K562 (cell line): ENCODE data around the gene UBE2M. TPM values are rescaled to one million over a fixed set of nuclear protein-coding genes. Genes with fewer than 3 reads are reported as not detected.

Source experiments
- BRF1 ChIP-seq: IDR thresholded peaks from 3 replicates; pipeline ENCODE4 v1.6.1; 2011; ENCODE audit warnings: borderline replicate concordance, mild to moderate bottlenecking; ENCODE audit not compliant: insufficient read length; ENCODE audit errors: extremely low read depth
- E2F8 ChIP-seq: fragments of 450-650 bp; IDR thresholded peaks from 2 replicates; pipeline ENCODE4 v1.7.1; 2018; ENCODE audit warnings: mild to moderate bottlenecking, low read depth; ENCODE audit not compliant: partially characterized antibody
- ELK3 ChIP-seq: fragments of 450-650 bp; formaldehyde crosslinking; IDR thresholded peaks from 2 replicates; pipeline ENCODE4 v1.4.0; 2020; ENCODE audit warnings: mild to moderate bottlenecking
- HNRNPH1 ChIP-seq: fragments of 200-400 bp; formaldehyde crosslinking; optimal IDR thresholded peaks from 2 replicates; pipeline ENCODE3; 2017; ENCODE audit warnings: low read depth, mild to moderate bottlenecking, low read length, moderate library complexity
- MTA1 ChIP-seq: fragments of 450-650 bp; IDR thresholded peaks from 2 replicates; pipeline ENCODE4 v1.6.1; 2017; ENCODE audit warnings: borderline replicate concordance
- NONO ChIP-seq, 2 experiments: fragments of 200-400 bp in 1 of 2; fragments of 450-650 bp in 1 of 2; formaldehyde crosslinking in 1 of 2; IDR thresholded peaks; 2 replicates each; pipeline ENCODE4 v1.6.1; 2017; ENCODE audit warnings: low read depth in 2 of 2, mild to moderate bottlenecking in 2 of 2, moderate library complexity in 2 of 2, low read length in 1 of 2
- ZBTB34 ChIP-seq: fragments of 250-450 bp; sonication (Bioruptor Pico); IDR thresholded peaks from 2 replicates; pipeline ENCODE4 v1.8.0; 2021; ENCODE audit warnings: mild to moderate bottlenecking, moderate library complexity
- ZFP36 ChIP-seq: fragments of 150-350 bp; IDR thresholded peaks from 2 replicates; pipeline ENCODE4 v1.6.1; 2018; ENCODE audit warnings: low read length, low read depth; ENCODE audit not compliant: partially characterized antibody
- ZNF197 ChIP-seq: fragments of 200-800 bp; sonication (Bioruptor generic); IDR thresholded peaks from 2 replicates; pipeline ENCODE4 v1.6.1; 2016; ENCODE audit warnings: low read depth, missing genetic modification characterization, missing compliant biosample characterization
- ZNF212 ChIP-seq: fragments of 450-650 bp; formaldehyde crosslinking; IDR thresholded peaks from 2 replicates; pipeline ENCODE4 v1.4.0; 2020; ENCODE audit warnings: mild to moderate bottlenecking
- ZNF280B ChIP-seq: fragments of 250-450 bp; sonication (Bioruptor Pico); IDR thresholded peaks from 2 replicates; pipeline ENCODE4 v1.5.1; 2021; ENCODE audit warnings: mild to moderate bottlenecking
- ZNF639 ChIP-seq, 2 experiments: fragments of 200-800 bp in 1 of 2; sonication (Bioruptor generic) in 1 of 2; sonication (generic) in 1 of 2; formaldehyde crosslinking in 1 of 2; IDR thresholded peaks in 1 of 2; conservative IDR thresholded peaks in 1 of 2; 2 replicates each; pipeline versions ENCODE4 v1.5.0 to v1.6.1; 2016 to 2020; ENCODE audit warnings: missing compliant biosample characterization in 1 of 2, missing genetic modification characterization in 1 of 2, missing genetic modification reagents in 1 of 2
- ZNF668 ChIP-seq: fragments of 250-450 bp; sonication (Bioruptor Pico); IDR thresholded peaks from 2 replicates; pipeline ENCODE4 v1.8.0; 2022; ENCODE audit warnings: mild to moderate bottlenecking, inconsistent platforms
- ZNF764 ChIP-seq: fragments of 250-450 bp; sonication (Bioruptor Pico); IDR thresholded peaks from 2 replicates; pipeline ENCODE4 v1.4.0; 2020; ENCODE audit warnings: low read depth, mild to moderate bottlenecking, moderate library complexity
- polyA plus RNA-seq, 8 experiments: library from polyadenylated mRNA; depleted of rRNA in 4 of 8; stranded (reverse) in 5 of 8; unstranded in 3 of 8; fragments of >200 nt; fragmentation: Nextera tagmentation in 2 of 8; fragmentation: Illumina TruSeq in 1 of 8; extraction: Ambion mirVana in 2 of 8; extraction: Trizol in 1 of 8; gene quantifications; 2 replicates each; pipeline versions ENCODE4 v1.2.1 to v1.2.3, GENCODE V29; 2011 to 2014; ENCODE audit warnings: inconsistent platforms in 1 of 8, missing spikeins in 1 of 8
- total RNA-seq, 7 experiments: library from RNA; depleted of rRNA in 6 of 7; stranded (reverse); fragments of >200 nt in 6 of 7; fragmentation: Illumina TruSeq in 2 of 7; extraction: Trizol in 2 of 7; gene quantifications; 2 replicates each; pipeline versions ENCODE4 v1.2.1 to v1.2.3, GENCODE V29; 2011 to 2021; ENCODE audit warnings: low replicate concordance in 1 of 7
- TF ChIP-seq, protein P1 (sequence below): IDR thresholded peaks from 2 replicates; pipeline ENCODE4 v1.6.1; 2012; ENCODE audit warnings: low read depth, low read length, improper control_type of control experiment, borderline replicate concordance

Gene UBE2M
- total and polyA plus RNA-seq, 9 of the 15 experiments (the other 6 are each of a cell fraction or from before 2014, with no cell fraction given), result 0.92 to 163 (median 85.7) TPM

DNA sequence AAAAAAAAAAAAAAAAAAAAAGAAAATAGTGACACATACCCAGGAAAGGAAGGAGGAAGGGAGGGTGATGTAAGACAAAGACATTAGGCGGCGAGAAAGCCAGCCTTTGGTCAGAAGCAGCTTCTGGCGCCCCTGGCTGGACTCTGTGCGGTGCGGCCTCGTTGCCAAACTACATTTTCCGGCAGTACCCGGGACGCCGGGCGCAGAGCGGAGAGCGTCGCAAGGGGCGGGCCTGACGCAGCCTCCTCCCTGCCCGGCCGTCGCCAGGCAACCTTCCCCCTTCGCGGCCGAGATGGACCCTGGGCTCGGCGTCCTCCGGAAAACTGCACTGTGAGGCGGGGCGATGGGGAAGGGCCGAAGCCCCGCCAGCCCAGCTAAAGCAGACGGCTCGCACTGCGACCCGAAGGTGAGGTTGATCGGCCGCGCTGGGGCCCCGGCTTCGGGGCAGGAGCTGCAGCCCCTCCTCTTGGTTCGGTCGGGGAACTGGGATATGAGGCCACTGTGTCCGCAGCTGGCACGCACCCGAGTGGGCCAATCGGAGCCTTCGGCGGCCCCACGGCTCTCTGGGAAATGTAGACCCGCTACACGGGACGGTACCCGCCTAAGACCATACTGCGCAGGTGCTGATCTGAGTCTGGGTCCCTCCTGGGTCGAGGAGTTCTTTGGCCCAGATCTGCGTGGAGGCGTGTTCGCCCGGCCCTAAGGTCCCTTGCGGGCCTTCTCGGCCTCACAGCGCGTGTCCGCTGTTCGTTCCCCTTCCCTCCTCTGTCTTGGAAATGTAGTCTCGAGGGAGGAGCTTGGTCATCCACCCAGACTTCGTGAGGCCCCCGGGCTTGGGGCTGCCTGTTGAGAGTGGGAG, 17.0 kb upstream of the UBE2M start (continued):
- TF ChIP-seq ZNF280B (CRISPR knock-in tag) (no peak), ZFP36 (no peak), ZNF668 (CRISPR knock-in tag) (no peak), ZNF764 (CRISPR knock-in tag) (no peak), HNRNPH1 (no peak), MTA1 (peak; percentile 97), ZBTB34 (CRISPR knock-in tag) (no peak), BRF1 (no peak), ZNF639 (CRISPR knock-in tag; conservative IDR thresholded peaks at IDR 0.05 in 1 of 2, IDR thresholded peaks at IDR 0.05 in 1 of 2) (no peak; a peak in 1 of 4 replicates), ZNF197 (CRISPR knock-in tag) (no peak), E2F8 (peak; percentile 81), ZNF212 (CRISPR knock-in tag) (no peak), ELK3 (no peak), NONO (IDR thresholded peaks at IDR 0.05; ENCODE audit: low read depth in 2 of 2, low read length in 1 of 2) (peak in 1 of 2 experiments; percentile 55; a peak in 1 of 4 replicates)
- TF ChIP-seq, protein P1, sequence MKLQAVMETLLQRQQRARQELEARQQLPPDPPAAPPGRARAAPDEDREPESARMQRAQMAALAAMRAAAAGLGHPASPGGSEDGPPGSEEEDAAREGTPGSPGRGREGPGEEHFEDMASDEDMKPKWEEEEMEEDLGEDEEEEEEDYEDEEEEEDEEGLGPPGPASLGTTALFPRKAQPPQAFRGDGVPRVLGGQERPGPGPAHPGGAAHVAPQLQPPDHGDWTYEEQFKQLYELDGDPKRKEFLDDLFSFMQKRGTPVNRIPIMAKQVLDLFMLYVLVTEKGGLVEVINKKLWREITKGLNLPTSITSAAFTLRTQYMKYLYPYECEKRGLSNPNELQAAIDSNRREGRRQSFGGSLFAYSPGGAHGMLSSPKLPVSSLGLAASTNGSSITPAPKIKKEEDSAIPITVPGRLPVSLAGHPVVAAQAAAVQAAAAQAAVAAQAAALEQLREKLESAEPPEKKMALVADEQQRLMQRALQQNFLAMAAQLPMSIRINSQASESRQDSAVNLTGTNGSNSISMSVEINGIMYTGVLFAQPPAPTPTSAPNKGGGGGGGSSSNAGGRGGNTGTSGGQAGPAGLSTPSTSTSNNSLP, result no peak
